ENCODE measurements around the gene CLPX.

DNA sequence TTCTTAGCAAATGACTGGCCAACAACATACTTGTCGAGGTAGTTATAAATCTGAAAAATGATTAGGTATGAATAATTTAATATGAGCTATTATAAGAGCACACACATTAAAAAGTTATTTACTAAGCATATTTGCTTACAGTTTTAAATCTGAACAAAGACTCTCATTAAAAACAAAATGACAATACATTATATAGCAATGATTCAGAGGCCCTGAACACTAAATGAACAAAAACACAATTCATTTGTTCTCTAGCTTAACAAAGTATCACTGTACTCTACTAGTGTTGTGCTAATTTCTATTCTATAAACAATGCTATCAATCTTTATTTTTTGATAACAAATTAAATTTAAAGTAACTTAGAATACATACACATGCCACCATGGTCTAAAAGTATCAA, 21.0 kb downstream of the CLPX start:
- TF ChIP-seq, protein P1, sequence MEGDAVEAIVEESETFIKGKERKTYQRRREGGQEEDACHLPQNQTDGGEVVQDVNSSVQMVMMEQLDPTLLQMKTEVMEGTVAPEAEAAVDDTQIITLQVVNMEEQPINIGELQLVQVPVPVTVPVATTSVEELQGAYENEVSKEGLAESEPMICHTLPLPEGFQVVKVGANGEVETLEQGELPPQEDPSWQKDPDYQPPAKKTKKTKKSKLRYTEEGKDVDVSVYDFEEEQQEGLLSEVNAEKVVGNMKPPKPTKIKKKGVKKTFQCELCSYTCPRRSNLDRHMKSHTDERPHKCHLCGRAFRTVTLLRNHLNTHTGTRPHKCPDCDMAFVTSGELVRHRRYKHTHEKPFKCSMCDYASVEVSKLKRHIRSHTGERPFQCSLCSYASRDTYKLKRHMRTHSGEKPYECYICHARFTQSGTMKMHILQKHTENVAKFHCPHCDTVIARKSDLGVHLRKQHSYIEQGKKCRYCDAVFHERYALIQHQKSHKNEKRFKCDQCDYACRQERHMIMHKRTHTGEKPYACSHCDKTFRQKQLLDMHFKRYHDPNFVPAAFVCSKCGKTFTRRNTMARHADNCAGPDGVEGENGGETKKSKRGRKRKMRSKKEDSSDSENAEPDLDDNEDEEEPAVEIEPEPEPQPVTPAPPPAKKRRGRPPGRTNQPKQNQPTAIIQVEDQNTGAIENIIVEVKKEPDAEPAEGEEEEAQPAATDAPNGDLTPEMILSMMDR (IDR thresholded peaks at IDR 0.05) = no peak
- TF ChIP-seq POLR2A (IDR thresholded peaks at IDR 0.05) = no peak
